ENCODE results near the gene CCNI.

Gene CCNI

DNA sequence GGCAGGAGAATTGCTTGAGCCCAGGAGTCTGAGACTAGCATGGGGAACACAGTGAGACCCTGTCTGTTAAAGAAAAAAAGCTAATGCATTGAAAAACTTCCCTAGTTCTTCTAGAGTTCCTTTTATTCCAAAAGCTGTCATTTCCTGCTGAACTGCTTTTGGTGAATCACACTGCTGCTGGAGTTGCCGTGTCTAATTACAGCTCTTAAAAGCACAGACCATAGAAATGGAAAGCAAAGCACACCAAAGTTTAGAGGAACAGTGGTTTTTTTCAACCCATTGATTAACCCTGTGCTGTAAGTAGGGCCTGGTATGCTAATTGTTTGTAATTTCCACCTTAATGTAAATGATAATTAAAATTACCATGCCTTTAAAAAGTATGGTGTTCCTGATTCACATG lies 73.9 kb downstream of the CCNI start:
- TF ChIP-seq, protein P1, sequence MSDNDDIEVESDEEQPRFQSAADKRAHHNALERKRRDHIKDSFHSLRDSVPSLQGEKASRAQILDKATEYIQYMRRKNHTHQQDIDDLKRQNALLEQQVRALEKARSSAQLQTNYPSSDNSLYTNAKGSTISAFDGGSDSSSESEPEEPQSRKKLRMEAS (IDR thresholded peaks at IDR 0.05; ENCODE audit: low read depth, low read length): no peak
- TF ChIP-seq MYC (IDR thresholded peaks at IDR 0.05; ENCODE audit: low read depth, low read length) (no peak), POLR2A (IDR thresholded peaks at IDR 0.05; ENCODE audit: extremely low read depth, insufficient read length) (no peak)
- TF ChIP-seq, protein P2, sequence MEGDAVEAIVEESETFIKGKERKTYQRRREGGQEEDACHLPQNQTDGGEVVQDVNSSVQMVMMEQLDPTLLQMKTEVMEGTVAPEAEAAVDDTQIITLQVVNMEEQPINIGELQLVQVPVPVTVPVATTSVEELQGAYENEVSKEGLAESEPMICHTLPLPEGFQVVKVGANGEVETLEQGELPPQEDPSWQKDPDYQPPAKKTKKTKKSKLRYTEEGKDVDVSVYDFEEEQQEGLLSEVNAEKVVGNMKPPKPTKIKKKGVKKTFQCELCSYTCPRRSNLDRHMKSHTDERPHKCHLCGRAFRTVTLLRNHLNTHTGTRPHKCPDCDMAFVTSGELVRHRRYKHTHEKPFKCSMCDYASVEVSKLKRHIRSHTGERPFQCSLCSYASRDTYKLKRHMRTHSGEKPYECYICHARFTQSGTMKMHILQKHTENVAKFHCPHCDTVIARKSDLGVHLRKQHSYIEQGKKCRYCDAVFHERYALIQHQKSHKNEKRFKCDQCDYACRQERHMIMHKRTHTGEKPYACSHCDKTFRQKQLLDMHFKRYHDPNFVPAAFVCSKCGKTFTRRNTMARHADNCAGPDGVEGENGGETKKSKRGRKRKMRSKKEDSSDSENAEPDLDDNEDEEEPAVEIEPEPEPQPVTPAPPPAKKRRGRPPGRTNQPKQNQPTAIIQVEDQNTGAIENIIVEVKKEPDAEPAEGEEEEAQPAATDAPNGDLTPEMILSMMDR (IDR thresholded peaks at IDR 0.05; ENCODE audit: low read depth, low read length): no peak
- H3K4me3 ChIP-seq (ENCODE audit: low read depth, low read length): no peak overlapping the region
- no peak for DNase-seq (ENCODE audit: low read depth)

DNA sequence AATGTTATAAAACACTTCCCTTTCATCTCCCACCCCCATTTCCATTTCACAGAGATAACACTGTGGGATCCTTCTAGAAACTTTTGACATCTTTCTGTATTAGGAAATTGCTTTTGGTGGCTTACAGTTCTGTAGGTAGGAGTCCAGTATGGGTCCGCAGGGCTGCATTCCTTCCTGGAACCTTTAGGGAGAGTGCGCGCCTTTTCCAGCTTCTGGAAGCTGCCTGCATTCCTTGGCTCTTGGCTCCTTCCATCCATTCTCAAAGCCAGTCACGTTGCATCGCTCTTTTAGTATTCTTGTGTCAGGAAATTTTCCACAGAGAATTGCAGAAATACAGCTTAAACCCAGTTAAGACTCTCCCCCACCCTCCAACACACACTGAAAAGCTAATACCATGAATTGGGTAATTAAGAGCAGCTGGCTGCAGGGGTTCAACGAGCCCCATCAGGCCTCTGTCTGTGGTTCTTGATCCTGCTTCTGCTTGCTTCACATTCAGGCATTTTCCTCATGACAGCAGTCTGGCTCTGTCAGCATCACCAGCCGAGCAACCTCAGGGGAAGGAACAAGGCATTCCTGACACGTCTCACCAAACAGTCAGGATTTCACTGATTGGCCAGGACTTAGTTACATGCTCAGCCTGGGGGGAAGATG lies 77.4 kb downstream of the CCNI start:
- TF ChIP-seq, protein P1 (IDR thresholded peaks at IDR 0.05; ENCODE audit: low read depth, low read length): no peak
- TF ChIP-seq POLR2A (IDR thresholded peaks at IDR 0.05; ENCODE audit: extremely low read depth, insufficient read length): no peak
- TF ChIP-seq, protein P2 (IDR thresholded peaks at IDR 0.05; ENCODE audit: low read depth, low read length): no peak
- no peak for TF ChIP-seq MYC (IDR thresholded peaks at IDR 0.05; ENCODE audit: low read depth, low read length)
- H3K4me3 ChIP-seq (ENCODE audit: low read depth, low read length): no peak overlapping the region
- DNase-seq (ENCODE audit: low read depth): no peak

DNA sequence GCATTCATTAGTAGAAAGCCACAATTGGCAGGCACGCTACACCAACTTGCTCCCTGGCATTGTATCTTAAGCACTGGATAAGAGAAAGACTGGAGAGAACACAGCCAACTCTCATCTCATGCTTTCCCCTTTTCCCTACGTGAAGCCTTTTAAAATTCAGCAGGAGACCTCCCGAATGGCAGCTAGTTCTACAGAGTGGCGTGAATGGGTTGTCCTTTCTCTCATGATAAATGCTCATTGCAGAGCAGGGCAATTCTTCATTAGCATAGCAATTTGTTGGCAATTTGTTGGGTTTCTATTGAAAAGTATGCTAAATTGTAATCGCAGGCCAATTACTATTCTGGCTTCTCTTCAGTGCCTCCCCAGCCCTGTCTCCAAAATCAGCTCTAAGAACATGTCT lies 78.3 kb downstream of the CCNI start:
- no peak for DNase-seq (ENCODE audit: low read depth)
- TF ChIP-seq, protein P1 (IDR thresholded peaks at IDR 0.05; ENCODE audit: low read depth, low read length): no peak
- TF ChIP-seq MYC (IDR thresholded peaks at IDR 0.05; ENCODE audit: low read depth, low read length) (no peak), POLR2A (IDR thresholded peaks at IDR 0.05; ENCODE audit: extremely low read depth, insufficient read length) (no peak)
- TF ChIP-seq, protein P2 (IDR thresholded peaks at IDR 0.05; ENCODE audit: low read depth, low read length): no peak
- no peak overlapping the region for H3K4me3 ChIP-seq (ENCODE audit: low read depth, low read length)

All from NB4 (cell line).